ENCODE measurements around the gene SHISA5. TPM values are rescaled to one million over a fixed set of nuclear protein-coding genes. Genes with fewer than 3 reads are reported as not detected.

SHISA5 gene
- total and polyA plus RNA-seq, 10 of the 15 experiments (the other 5 are each of a cell fraction or from before 2014, with no cell fraction given), result 17.1 to 148 (median 67.3) TPM

DNA sequence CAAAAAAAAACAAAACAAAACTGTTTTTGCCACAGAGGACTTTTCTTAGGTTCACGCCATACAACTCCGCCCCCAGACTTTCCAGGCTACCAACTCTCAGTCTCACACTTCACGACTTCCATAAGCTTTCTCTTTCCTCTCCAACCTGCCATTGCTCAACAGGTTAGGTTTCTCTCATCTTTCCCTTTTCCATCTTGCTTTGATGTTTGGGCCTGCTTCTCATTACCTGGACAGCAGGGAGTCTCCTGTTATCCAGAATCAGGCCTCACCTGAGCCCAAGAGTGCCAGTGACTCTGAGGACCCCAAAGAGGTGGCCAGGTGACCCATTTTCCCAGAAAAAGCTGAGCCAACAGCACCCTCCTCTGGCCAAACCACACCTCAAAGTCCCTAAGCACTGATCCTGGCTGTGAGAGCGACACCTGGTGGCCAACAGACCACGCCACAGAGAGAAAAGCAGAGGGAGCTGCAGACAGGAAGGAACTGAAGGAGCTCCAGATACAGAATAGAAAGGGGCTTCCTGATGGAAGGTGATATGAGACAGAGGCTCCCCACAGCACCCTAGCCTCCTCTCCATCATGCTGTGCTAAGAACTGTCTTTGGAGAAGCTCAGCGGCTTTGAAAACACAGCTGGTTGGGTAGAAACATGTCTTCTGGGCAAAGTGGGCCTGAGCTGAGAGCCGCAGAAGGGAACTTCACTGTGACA is 68.0 kb downstream of the SHISA5 start:
- peaks cover 25% of the 10 kb centered on the region for H3K4me1 ChIP-seq (ENCODE audit: control insufficient read depth, insufficient read depth, low read length)
- ATAC-seq, result peak; percentile 65
- peak; percentile 93 for FAIRE-seq
- SMC1A ChIA-PET (ENCODE audit: uncharacterized antibody, unreplicated experiment), result interaction anchor here (0.6 to 11.5 kb wide), 65 partner anchors 8 to 584 kb away, joined by 3 to 287 read pairs (median 6); partner anchors contain the start of genes ATRIP, CDC25A, FBXW12 and PFKFB4
- H3K4me3 ChIP-seq, result no peak overlapping the region
- RAD21 ChIA-PET (ENCODE audit: unreplicated experiment), result interaction anchor here (0.6 to 4.9 kb wide), 63 partner anchors 9 to 571 kb away, joined by 3 to 259 read pairs (median 4); partner anchors contain the start of genes ATRIP, CDC25A, PFKFB4 and SLC26A6
- in situ Hi-C loops (cut with MboI), result loop anchor here (5.0 kb wide), 3 partner anchors 34 to 204 kb away; no protein-coding TSS in a partner anchor
- H3K27ac ChIP-seq (ENCODE audit: control insufficient read depth, insufficient read depth), result no peak overlapping the region; the same call in 1 of the 2 replicates
- no peaks in the 10 kb centered on the region for H4K20me1 ChIP-seq (ENCODE audit: control insufficient read depth, insufficient read depth)
- no peak overlapping the region for H2AFZ ChIP-seq (ENCODE audit: control insufficient read depth, low read depth, low read length)
- H3K9me3 ChIP-seq (replicated peaks; ENCODE audit: control insufficient read depth, insufficient read depth, low read length), result no peaks in the 10 kb centered on the region
- POLR2A ChIA-PET, result interaction anchor here (0.6 to 2.4 kb wide), 17 partner anchors 9 to 242 kb away, joined by 3 to 11 read pairs (median 4); partner anchors contain the start of genes ATRIP and PFKFB4
- no TSS peak for BruUV-seq (replicated peaks)
- CTCF ChIA-PET, result interaction anchor here (0.6 to 12.5 kb wide), 95 partner anchors 9 to 958 kb away, joined by 3 to 757 read pairs (median 6); partner anchors contain the start of genes ATRIP, CAMP, CDC25A and IP6K2
- H3K79me2 ChIP-seq (ENCODE audit: control insufficient read depth, insufficient read depth, low read length), result peaks cover 21% of the 10 kb centered on the region
- no peaks in the 10 kb centered on the region for H3K27me3 ChIP-seq (replicated peaks in 1 of 2; ENCODE audit: control insufficient read depth in 2 of 2, insufficient read depth in 2 of 2, low read length in 1 of 2)
- no peak overlapping the region for H3K4me2 ChIP-seq (ENCODE audit: control insufficient read depth, insufficient read depth)
- WGBS (ENCODE audit: insufficient coverage, insufficient replicate concordance, low lambda C conversion rate, missing lambda C conversion rate), result 47% methylated on average over 7 of the region's 7 CpGs
- H3K9ac ChIP-seq (ENCODE audit: control insufficient read depth, insufficient read depth, low read length), result no peak overlapping the region
- intact Hi-C loops (cut with micrococcal nuclease; ENCODE audit: unreplicated experiment), result loop anchor here (1.0 kb wide), 3 partner anchors 35 to 204 kb away; no protein-coding TSS in a partner anchor
- peaks cover 2 to 16% of the 10 kb centered on the region in 2 experiments; a peak in 2 of 4 replicates for H3K36me3 ChIP-seq (ENCODE audit: control insufficient read depth in 2 of 2, insufficient read depth in 2 of 2, low read length in 1 of 2)
- DNase-seq (ENCODE audit: low read depth, low spot score), result peak; percentile 63
- peak; percentile 93; the same call in 1 of the 2 replicates for TF ChIP-seq SMARCA5 (IDR thresholded peaks at IDR 0.05)
- TF ChIP-seq MXI1 (IDR thresholded peaks at IDR 0.05; ENCODE audit: low read depth, low read length), result 0 out of 2 replicates have a peak, but pooled peaks have one; percentile 16
- TF ChIP-seq ATF7 (IDR thresholded peaks at IDR 0.05; ENCODE audit: low read depth), result 0 out of 2 replicates have a peak, but pooled peaks have one; percentile 33
- TF ChIP-seq TBL1XR1 (IDR thresholded peaks at IDR 0.05; ENCODE audit: low read depth, low read length), result no peak
- TF ChIP-seq, protein P1, sequence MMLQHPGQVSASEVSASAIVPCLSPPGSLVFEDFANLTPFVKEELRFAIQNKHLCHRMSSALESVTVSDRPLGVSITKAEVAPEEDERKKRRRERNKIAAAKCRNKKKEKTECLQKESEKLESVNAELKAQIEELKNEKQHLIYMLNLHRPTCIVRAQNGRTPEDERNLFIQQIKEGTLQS (IDR thresholded peaks at IDR 0.05; ENCODE audit: borderline replicate concordance, extremely low read depth, low read depth, low read length), result peak; percentile 67; the same call in 1 of the 2 replicates
- TF ChIP-seq RAD21 (IDR thresholded peaks at IDR 0.05; ENCODE audit: insufficient read depth, low read depth, low read length), result peak; percentile 92
- TF ChIP-seq, protein P2, sequence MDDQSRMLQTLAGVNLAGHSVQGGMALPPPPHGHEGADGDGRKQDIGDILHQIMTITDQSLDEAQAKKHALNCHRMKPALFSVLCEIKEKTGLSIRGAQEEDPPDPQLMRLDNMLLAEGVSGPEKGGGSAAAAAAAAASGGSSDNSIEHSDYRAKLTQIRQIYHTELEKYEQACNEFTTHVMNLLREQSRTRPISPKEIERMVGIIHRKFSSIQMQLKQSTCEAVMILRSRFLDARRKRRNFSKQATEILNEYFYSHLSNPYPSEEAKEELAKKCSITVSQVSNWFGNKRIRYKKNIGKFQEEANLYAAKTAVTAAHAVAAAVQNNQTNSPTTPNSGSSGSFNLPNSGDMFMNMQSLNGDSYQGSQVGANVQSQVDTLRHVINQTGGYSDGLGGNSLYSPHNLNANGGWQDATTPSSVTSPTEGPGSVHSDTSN (IDR thresholded peaks at IDR 0.05; ENCODE audit: insufficient replicate concordance, low read depth, low read length), result no peak
- TF ChIP-seq ESRRA (IDR thresholded peaks at IDR 0.05; ENCODE audit: low read length), result 0 out of 2 replicates have a peak, but pooled peaks have one; percentile 61
- TF ChIP-seq BHLHE40 (IDR thresholded peaks at IDR 0.05; ENCODE audit: borderline replicate concordance in 1 of 2, low read depth in 2 of 2, low read length in 1 of 2), result peak in 1 of 2 experiments; percentile 74; a peak in 3 of 4 replicates
- peak; percentile 67; the same call in 1 of the 3 replicates for TF ChIP-seq POU2F2 (IDR thresholded peaks at IDR 0.05; ENCODE audit: borderline replicate concordance, low read depth, low read length)
- TF ChIP-seq MTA2 (IDR thresholded peaks at IDR 0.05; ENCODE audit: low read depth), result 0 out of 2 replicates have a peak, but pooled peaks have one; percentile 19
- TF ChIP-seq, protein P3, sequence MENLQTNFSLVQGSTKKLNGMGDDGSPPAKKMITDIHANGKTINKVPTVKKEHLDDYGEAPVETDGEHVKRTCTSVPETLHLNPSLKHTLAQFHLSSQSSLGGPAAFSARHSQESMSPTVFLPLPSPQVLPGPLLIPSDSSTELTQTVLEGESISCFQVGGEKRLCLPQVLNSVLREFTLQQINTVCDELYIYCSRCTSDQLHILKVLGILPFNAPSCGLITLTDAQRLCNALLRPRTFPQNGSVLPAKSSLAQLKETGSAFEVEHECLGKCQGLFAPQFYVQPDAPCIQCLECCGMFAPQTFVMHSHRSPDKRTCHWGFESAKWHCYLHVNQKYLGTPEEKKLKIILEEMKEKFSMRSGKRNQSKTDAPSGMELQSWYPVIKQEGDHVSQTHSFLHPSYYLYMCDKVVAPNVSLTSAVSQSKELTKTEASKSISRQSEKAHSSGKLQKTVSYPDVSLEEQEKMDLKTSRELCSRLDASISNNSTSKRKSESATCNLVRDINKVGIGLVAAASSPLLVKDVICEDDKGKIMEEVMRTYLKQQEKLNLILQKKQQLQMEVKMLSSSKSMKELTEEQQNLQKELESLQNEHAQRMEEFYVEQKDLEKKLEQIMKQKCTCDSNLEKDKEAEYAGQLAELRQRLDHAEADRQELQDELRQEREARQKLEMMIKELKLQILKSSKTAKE (IDR thresholded peaks at IDR 0.05; ENCODE audit: low read depth, poor library complexity, severe bottlenecking), result peak; percentile 72
- peak; percentile 58 to 72; a peak in 3 of 4 replicates for TF ChIP-seq IKZF2 (IDR thresholded peaks at IDR 0.05)
- TF ChIP-seq SUPT20H (IDR thresholded peaks at IDR 0.05; ENCODE audit: borderline replicate concordance, control insufficient read depth, low read depth, low read length), result no peak
- peak; percentile 79; the same call in 1 of the 2 replicates for TF ChIP-seq FOXM1 (IDR thresholded peaks at IDR 0.05; ENCODE audit: low read depth, low read length)
- 0 out of 2 replicates have a peak, but pooled peaks have one; percentile 39 for TF ChIP-seq SIN3A (IDR thresholded peaks at IDR 0.05; ENCODE audit: low read depth, low read length)
- no peak for TF ChIP-seq NFXL1 (IDR thresholded peaks at IDR 0.05; ENCODE audit: borderline replicate concordance)
